Neural crest cell (in vitro differentiated cells): ENCODE results near the gene S100A8. TPM values are rescaled to one million over a fixed set of nuclear protein-coding genes. Genes with fewer than 3 reads are reported as not detected.

Experiments
- DNase-seq: peaks from one replicate; pipeline ENCODE4 v3.0.0; 2021; ENCODE audit warnings: low read depth, mixed read lengths, low spot score
- H3K27ac Mint-ChIP-seq: one replicate; pipeline ENCODE4 v1.8.0; 2021; ENCODE audit warnings: mild to moderate bottlenecking, mixed read lengths; ENCODE audit not compliant: unreplicated experiment
- H3K27me3 Mint-ChIP-seq: 2 replicates; pipeline ENCODE4 v1.8.0; 2021; ENCODE audit warnings: low read depth, mild to moderate bottlenecking, mixed read lengths
- H3K36me3 Mint-ChIP-seq: 2 replicates; pipeline ENCODE4 v1.8.0; 2021; ENCODE audit warnings: low read depth, mild to moderate bottlenecking, mixed read lengths
- H3K4me1 Mint-ChIP-seq: 2 replicates; pipeline ENCODE4 v1.8.0; 2021; ENCODE audit warnings: mixed read lengths
- H3K4me3 Mint-ChIP-seq: one replicate; pipeline ENCODE4 v1.8.0; 2021; ENCODE audit warnings: mild to moderate bottlenecking, mixed read lengths
- H3K9me3 Mint-ChIP-seq: 2 replicates; pipeline ENCODE4 v1.8.0; 2021; ENCODE audit warnings: mixed read lengths
- total RNA-seq: library from RNA; stranded (reverse); gene quantifications from 2 replicates; pipeline ENCODE4 v1.2.1, GENCODE V29; 2021
- TF ChIP-seq, protein P1 (sequence below): fragments of 200-600 bp; sonication (generic); conservative IDR thresholded peaks from 2 replicates; pipeline ENCODE4 v1.5.0; 2021; ENCODE audit warnings: antibody characterized with exemption, mild to moderate bottlenecking

S100A8 gene
- total RNA-seq, 1 donor from 2014 or later: not detected

DNA sequence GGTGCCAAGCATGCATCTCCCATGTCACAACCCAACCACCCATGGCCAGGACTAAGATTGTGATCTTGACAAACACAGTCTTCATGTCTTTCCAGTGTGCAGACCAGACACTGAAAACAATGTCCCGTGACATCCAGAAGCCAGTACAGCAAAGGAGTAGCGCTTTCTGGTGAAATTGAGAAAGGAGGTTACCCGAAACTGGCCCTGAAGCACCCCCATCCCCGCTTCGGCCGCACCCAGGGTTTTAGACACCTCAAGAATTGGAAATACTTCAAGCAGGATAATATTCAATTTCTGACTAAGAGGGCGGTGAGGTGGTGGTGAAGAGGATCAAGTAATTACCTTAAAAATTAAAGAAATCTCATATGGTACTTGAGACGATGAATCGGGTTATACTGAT lies 10.6 kb upstream of the S100A8 start:
- H3K27me3 Mint-ChIP-seq: peaks cover 45% of the 10 kb centered on the region
- H3K9me3 Mint-ChIP-seq: peaks cover 3% of the 10 kb centered on the region
- no peak for DNase-seq
- TF ChIP-seq, protein P1, sequence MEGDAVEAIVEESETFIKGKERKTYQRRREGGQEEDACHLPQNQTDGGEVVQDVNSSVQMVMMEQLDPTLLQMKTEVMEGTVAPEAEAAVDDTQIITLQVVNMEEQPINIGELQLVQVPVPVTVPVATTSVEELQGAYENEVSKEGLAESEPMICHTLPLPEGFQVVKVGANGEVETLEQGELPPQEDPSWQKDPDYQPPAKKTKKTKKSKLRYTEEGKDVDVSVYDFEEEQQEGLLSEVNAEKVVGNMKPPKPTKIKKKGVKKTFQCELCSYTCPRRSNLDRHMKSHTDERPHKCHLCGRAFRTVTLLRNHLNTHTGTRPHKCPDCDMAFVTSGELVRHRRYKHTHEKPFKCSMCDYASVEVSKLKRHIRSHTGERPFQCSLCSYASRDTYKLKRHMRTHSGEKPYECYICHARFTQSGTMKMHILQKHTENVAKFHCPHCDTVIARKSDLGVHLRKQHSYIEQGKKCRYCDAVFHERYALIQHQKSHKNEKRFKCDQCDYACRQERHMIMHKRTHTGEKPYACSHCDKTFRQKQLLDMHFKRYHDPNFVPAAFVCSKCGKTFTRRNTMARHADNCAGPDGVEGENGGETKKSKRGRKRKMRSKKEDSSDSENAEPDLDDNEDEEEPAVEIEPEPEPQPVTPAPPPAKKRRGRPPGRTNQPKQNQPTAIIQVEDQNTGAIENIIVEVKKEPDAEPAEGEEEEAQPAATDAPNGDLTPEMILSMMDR: no peak
- H3K4me1 Mint-ChIP-seq: no peaks in the 10 kb centered on the region
- no peak overlapping the region for H3K4me3 Mint-ChIP-seq
- no peaks in the 10 kb centered on the region for H3K36me3 Mint-ChIP-seq
- no peak overlapping the region for H3K27ac Mint-ChIP-seq

GRCh38 chr1:153400244-153400643 lies 9.4 kb upstream of the S100A8 start:
- H3K36me3 Mint-ChIP-seq: no peaks in the 10 kb centered on the region
- H3K27ac Mint-ChIP-seq: no peak overlapping the region
- H3K27me3 Mint-ChIP-seq: peaks cover 54% of the 10 kb centered on the region
- H3K4me3 Mint-ChIP-seq: no peak overlapping the region
- peaks cover 3% of the 10 kb centered on the region for H3K9me3 Mint-ChIP-seq
- no peaks in the 10 kb centered on the region for H3K4me1 Mint-ChIP-seq
- no peak for DNase-seq
- TF ChIP-seq, protein P1: no peak

DNA sequence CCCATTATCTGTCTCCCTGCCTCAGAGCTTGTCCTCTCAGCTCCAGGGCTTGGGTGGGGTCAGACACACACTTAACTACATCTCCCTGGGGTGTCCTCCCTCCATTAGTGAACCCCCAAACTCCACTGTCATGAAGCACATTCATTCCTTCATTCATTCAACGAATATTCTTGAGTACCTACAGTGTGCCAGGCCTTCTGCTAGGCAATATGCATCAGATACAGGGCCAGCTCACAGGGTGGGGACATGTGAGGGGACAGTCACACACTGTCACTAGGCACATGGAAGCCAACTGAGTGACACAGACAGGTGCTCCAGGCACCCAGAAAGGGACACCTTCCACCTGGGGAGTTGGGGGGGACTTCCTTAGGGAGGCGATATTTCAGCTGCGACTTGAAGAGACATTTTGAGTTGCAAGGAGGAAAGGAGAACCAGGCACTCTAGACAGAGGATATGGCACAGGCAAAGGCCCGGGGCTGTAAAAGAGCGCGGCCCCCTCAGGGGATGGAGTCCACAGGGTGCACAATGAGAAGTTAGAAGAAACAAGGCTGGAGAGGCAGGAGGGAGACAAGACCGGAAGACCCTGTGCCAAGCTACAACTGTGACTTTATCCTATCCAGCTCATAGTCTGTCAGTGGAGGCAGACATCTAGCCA lies 8.7 kb upstream of the S100A8 start:
- H3K4me1 Mint-ChIP-seq: no peaks in the 10 kb centered on the region
- H3K9me3 Mint-ChIP-seq: peaks cover under 1% of the 10 kb centered on the region
- no peak overlapping the region for H3K27ac Mint-ChIP-seq
- DNase-seq: no peak
- H3K27me3 Mint-ChIP-seq: peaks cover 55% of the 10 kb centered on the region
- TF ChIP-seq, protein P1: no peak
- no peak overlapping the region for H3K4me3 Mint-ChIP-seq
- H3K36me3 Mint-ChIP-seq: no peaks in the 10 kb centered on the region

DNA sequence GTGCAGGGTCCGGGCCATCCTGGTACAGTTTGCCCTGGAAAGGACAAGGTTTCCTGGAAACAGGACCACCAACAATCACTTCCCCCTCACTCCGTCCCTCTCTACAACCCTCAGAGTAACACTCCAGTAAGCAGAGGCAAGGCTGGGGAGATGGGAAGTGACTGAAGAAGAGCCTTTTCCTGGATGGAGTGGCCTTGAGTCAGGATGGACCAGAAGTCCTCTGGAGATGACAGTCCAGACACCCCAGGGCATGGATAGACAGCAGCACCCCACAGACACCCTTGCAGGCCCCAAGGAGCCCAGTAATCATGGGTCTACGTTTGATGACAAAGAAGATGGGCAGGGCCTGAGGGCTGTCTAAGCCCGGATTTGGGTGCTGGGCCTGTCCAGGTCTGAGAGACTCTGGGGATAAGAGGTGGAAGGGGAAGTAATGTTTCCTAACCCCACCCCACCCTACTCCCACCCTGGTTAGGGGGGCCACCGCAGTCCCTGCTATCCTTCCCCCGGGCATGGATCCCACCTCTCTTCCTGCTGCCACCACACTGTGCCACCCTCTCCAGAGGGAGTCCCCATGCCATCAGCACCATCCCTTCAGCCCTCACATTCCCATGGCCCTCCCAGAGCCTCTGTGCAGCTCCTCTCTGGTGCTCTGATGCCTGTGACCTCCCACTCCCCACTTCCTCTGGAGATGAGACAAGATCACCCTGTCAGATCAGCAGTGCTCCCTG lies 7.2 kb upstream of the S100A8 start:
- no peaks in the 10 kb centered on the region for H3K36me3 Mint-ChIP-seq
- DNase-seq: no peak
- TF ChIP-seq, protein P1: no peak
- H3K27me3 Mint-ChIP-seq: peaks cover 52% of the 10 kb centered on the region
- no peaks in the 10 kb centered on the region for H3K9me3 Mint-ChIP-seq
- H3K4me3 Mint-ChIP-seq: no peak overlapping the region
- no peaks in the 10 kb centered on the region for H3K4me1 Mint-ChIP-seq
- H3K27ac Mint-ChIP-seq: no peak overlapping the region

DNA sequence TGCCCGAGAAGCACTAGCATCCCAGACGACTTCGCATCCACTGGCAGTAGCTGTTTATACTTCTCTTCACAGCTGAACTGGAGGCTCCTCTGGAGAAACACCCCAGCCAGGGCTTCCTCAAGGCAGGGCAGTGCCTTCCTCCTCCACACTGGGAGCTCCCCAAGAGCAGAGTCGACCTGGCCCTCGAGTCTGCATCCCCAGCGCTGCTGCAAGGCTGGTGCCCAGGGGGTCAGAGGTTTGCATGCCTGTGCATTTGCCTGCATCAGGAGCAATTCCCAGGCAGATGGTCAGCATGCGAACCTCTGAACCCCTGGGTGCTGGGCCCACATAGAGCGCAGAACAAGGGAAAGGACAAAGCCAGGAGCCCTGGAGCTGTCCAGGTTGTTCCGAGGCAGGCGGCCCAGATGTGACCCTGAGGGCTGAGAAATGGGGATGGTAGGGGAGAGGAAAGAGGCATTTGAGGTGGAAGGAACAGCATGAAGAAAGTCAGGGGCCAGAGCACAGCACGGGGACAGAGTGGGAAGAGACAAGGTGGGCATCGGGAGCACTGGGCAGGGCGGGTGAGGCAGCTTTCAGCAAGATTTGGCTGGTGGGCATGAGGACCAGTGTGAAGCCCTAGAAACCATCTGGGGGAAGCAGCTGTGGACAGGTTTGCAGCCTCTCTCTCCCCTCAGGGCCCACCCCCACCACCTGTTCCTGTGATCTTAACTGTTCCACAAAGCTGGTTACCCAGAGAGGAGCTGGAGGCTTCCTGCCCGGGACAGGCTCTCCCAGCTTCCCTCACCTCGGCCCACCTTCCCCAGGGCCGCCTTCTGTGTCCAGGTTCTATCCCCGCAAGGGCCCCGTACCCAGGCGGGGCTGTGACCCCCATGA lies 6.4 kb upstream of the S100A8 start:
- H3K4me3 Mint-ChIP-seq: no peak overlapping the region
- DNase-seq: no peak
- TF ChIP-seq, protein P1: no peak
- H3K4me1 Mint-ChIP-seq: no peaks in the 10 kb centered on the region
- H3K9me3 Mint-ChIP-seq: no peaks in the 10 kb centered on the region
- no peak overlapping the region for H3K27ac Mint-ChIP-seq
- H3K36me3 Mint-ChIP-seq: no peaks in the 10 kb centered on the region
- peaks cover 53% of the 10 kb centered on the region for H3K27me3 Mint-ChIP-seq
